OCI-LY3 (cell line): ENCODE results near the gene ADGRA3.

Source experiments
- H2AFZ ChIP-seq: fragments of 200-600, 300-600 bp; shearing (Covaris generic); 2 replicates; pipeline ENCODE4 v1.6.0; 2014; ENCODE audit warnings: antibody characterized with exemption, low read depth, low read length
- H3K27ac ChIP-seq: fragments of 200-600, 300-600 bp; sonication (generic); 2 replicates; pipeline ENCODE4 v1.5.1; 2014; ENCODE audit warnings: mild to moderate bottlenecking, low read length, moderate library complexity, mixed read lengths
- H3K27me3 ChIP-seq: fragments of 200-600, 300-600 bp; sonication (generic); 2 replicates; pipeline ENCODE4 v1.6.1; 2014; ENCODE audit warnings: low read depth, low read length, mixed read lengths
- H3K36me3 ChIP-seq: fragments of 200-600, 300-600 bp; sonication (generic); replicated peaks from 2 replicates; pipeline ENCODE3; 2014; ENCODE audit warnings: low read depth, low read length, mixed read lengths
- H3K4me1 ChIP-seq: fragments of 300-600, 200-600 bp; sonication (generic); 2 replicates; pipeline ENCODE4 v1.6.1; 2014; ENCODE audit warnings: low read length, mixed read lengths
- H3K4me2 ChIP-seq: fragments of 200-600, 300-600 bp; sonication (generic); 2 replicates; pipeline ENCODE4 v1.6.1; 2014; ENCODE audit warnings: low read length, mixed read lengths
- H3K4me3 ChIP-seq: fragments of 300-600, 200-600 bp; sonication (generic); 2 replicates; pipeline ENCODE4 v1.5.1; 2014; ENCODE audit warnings: antibody characterized with exemption, mild to moderate bottlenecking, low read length, moderate library complexity
- H3K79me2 ChIP-seq: fragments of 300-600, 200-600 bp; shearing (Covaris generic); 2 replicates; pipeline ENCODE4 v1.6.1; 2014; ENCODE audit warnings: mild to moderate bottlenecking, low read length, mixed read lengths
- H3K9ac ChIP-seq: fragments of 300-600, 200-600 bp; shearing (Covaris generic); 2 replicates; pipeline ENCODE4 v1.6.0; 2014; ENCODE audit warnings: mild to moderate bottlenecking, low read length, moderate library complexity
- H3K9me3 ChIP-seq: fragments of 200-600, 300-600 bp; shearing (Covaris generic); 2 replicates; pipeline ENCODE4 v1.6.1; 2014; ENCODE audit warnings: low read length, mixed read lengths; ENCODE audit not compliant: insufficient read depth
- H4K20me1 ChIP-seq: fragments of 200-600, 300-600 bp; sonication (generic); 2 replicates; pipeline ENCODE4 v1.6.1; 2016; ENCODE audit warnings: low read length, mixed read lengths; ENCODE audit not compliant: insufficient read depth
- CTCF ChIP-seq: fragments of 200-600, 300-600 bp; sonication (generic); IDR thresholded peaks from 2 replicates; pipeline ENCODE4 v1.5.1; 2014; ENCODE audit warnings: antibody characterized with exemption, low read length, low read depth
- EZH2phosphoT487 ChIP-seq: fragments of 200-600 bp; shearing (Covaris generic); IDR thresholded peaks from 2 replicates; pipeline ENCODE4 v1.6.1; 2018; ENCODE audit warnings: antibody characterized with exemption, mixed run types, low read depth

The ADGRA3 gene

GRCh38 chr4:22482250-22483127 is 33.4 kb downstream of the ADGRA3 start:
- no peak overlapping the region for H3K9ac ChIP-seq
- TF ChIP-seq CTCF, result no peak
- no peak for TF ChIP-seq EZH2phosphoT487
- peaks cover 18% of the 10 kb centered on the region for H3K4me1 ChIP-seq
- H3K27me3 ChIP-seq, result no peaks in the 10 kb centered on the region
- peaks cover 8% of the 10 kb centered on the region for H3K79me2 ChIP-seq
- H2AFZ ChIP-seq, result no peak overlapping the region
- no peaks in the 10 kb centered on the region for H3K36me3 ChIP-seq
- H3K4me3 ChIP-seq, result no peak overlapping the region
- no peak overlapping the region for H3K4me2 ChIP-seq
- H3K27ac ChIP-seq, result no peak overlapping the region
- no peaks in the 10 kb centered on the region for H3K9me3 ChIP-seq
- peaks cover 4% of the 10 kb centered on the region for H4K20me1 ChIP-seq

GRCh38 chr4:22480675-22481327 is 35.1 kb downstream of the ADGRA3 start:
- peaks cover 4% of the 10 kb centered on the region for H4K20me1 ChIP-seq
- TF ChIP-seq CTCF (no peak), EZH2phosphoT487 (no peak)
- H3K9me3 ChIP-seq, result no peaks in the 10 kb centered on the region
- H3K4me3 ChIP-seq, result no peak overlapping the region
- no peak overlapping the region for H3K27ac ChIP-seq
- H3K4me1 ChIP-seq, result peaks cover 22% of the 10 kb centered on the region
- no peak overlapping the region for H3K4me2 ChIP-seq
- no peaks in the 10 kb centered on the region for H3K36me3 ChIP-seq
- H3K79me2 ChIP-seq, result peaks cover 14% of the 10 kb centered on the region
- no peak overlapping the region for H3K9ac ChIP-seq
- no peaks in the 10 kb centered on the region for H3K27me3 ChIP-seq
- no peak overlapping the region for H2AFZ ChIP-seq

- Histone ChIP-seq H3K4me3 (no peak overlapping the region), H2AFZ (no peak overlapping the region), H4K20me1 (peaks cover 4% of the 10 kb centered on the region), H3K27me3 (no peaks in the 10 kb centered on the region), H3K79me2 (peaks cover 16% of the 10 kb centered on the region; the same call in 1 of the 2 replicates), H3K27ac (no peak overlapping the region), H3K9ac (no peak overlapping the region), H3K4me1 (peaks cover 14% of the 10 kb centered on the region), H3K4me2 (no peak overlapping the region), H3K9me3 (no peaks in the 10 kb centered on the region), H3K36me3 (no peaks in the 10 kb centered on the region)
- no peak for TF ChIP-seq EZH2phosphoT487
- no peak for TF ChIP-seq CTCF
Observed at GRCh38 chr4:22478426-22478825, 37.4 kb downstream of the ADGRA3 start.

- Histone ChIP-seq H2AFZ (peak overlapping the region; percentile 65; the same call in 1 of the 2 replicates), H3K9me3 (no peaks in the 10 kb centered on the region), H3K79me2 (peaks cover 11% of the 10 kb centered on the region; the same call in 1 of the 2 replicates), H3K4me2 (peak overlapping the region; percentile 45), H4K20me1 (no peaks in the 10 kb centered on the region), H3K27me3 (no peaks in the 10 kb centered on the region), H3K36me3 (no peaks in the 10 kb centered on the region), H3K27ac (no peak overlapping the region), H3K4me3 (no peak overlapping the region), H3K4me1 (peaks cover 9% of the 10 kb centered on the region), H3K9ac (no peak overlapping the region)
- no peak for TF ChIP-seq CTCF
- TF ChIP-seq EZH2phosphoT487, result no peak
Observed at GRCh38 chr4:22477813-22478182, 38.1 kb downstream of the ADGRA3 start.
